ENCODE results near the gene RTP2. TPM values are rescaled to one million over a fixed set of nuclear protein-coding genes. Genes with fewer than 3 reads are reported as not detected.

RTP2 gene
- total and polyA plus RNA-seq, 2 of the 4 experiments (the other 2 are of a cell fraction), result not detected

- TF ChIP-seq CEBPB (IDR thresholded peaks at IDR 0.05; ENCODE audit: low read depth, low read length), result no peak
- TF ChIP-seq SMC3 (IDR thresholded peaks at IDR 0.05; ENCODE audit: low read depth, low read length), result no peak
- TF ChIP-seq RCOR1 (IDR thresholded peaks at IDR 0.05; ENCODE audit: insufficient replicate concordance, low read length), result no peak
- TF ChIP-seq MXI1 (IDR thresholded peaks at IDR 0.05; ENCODE audit: borderline replicate concordance, low read depth, low read length), result no peak
- no peak for TF ChIP-seq CTCF (conservative IDR thresholded peaks at IDR 0.05; ENCODE audit: low read depth, low read length)
- TF ChIP-seq ELK1 (IDR thresholded peaks at IDR 0.05; ENCODE audit: borderline replicate concordance, low read depth, low read length), result no peak
- TF ChIP-seq MAZ (IDR thresholded peaks at IDR 0.05; ENCODE audit: borderline replicate concordance, low read depth, low read length), result no peak
- no peak for TF ChIP-seq BHLHE40 (IDR thresholded peaks at IDR 0.05; ENCODE audit: low read depth, low read length)
- TF ChIP-seq RFX5 (IDR thresholded peaks at IDR 0.05; ENCODE audit: low read depth, low read length), result no peak
- TF ChIP-seq MAFK (IDR thresholded peaks at IDR 0.05; ENCODE audit: low read depth, low read length), result no peak
- TF ChIP-seq NFE2L2 (IDR thresholded peaks at IDR 0.05; ENCODE audit: low read depth, low read length), result no peak
- TF ChIP-seq POLR2A (IDR thresholded peaks at IDR 0.05; ENCODE audit: low read depth, low read length), result no peak
- no peak for TF ChIP-seq FOS (IDR thresholded peaks at IDR 0.05; ENCODE audit: low read depth, low read length)
- TF ChIP-seq CHD1 (IDR thresholded peaks at IDR 0.05; ENCODE audit: low read depth, low read length), result no peak
- no peak for TF ChIP-seq USF2 (IDR thresholded peaks at IDR 0.05; ENCODE audit: low read depth, low read length)
- TF ChIP-seq RAD21 (IDR thresholded peaks at IDR 0.05; ENCODE audit: low read length), result no peak
- H2BK120ac ChIP-seq (ENCODE audit: low read depth, low read length), result no peak overlapping the region
- intact Hi-C loops (cut with micrococcal nuclease), result no loop called here
- no TSS peak for BruUV-seq (replicated peaks)
- H3K23ac ChIP-seq (ENCODE audit: low read depth, low read length), result no peak overlapping the region
- peaks cover 23% of the 10 kb centered on the region for H3K36me3 ChIP-seq (ENCODE audit: control insufficient read depth, insufficient read depth, low read length)
- H3K18ac ChIP-seq (ENCODE audit: low read depth, low read length), result no peak overlapping the region
- H3K56ac ChIP-seq (ENCODE audit: extremely low read depth, insufficient read depth, low read length), result no peak overlapping the region
- 100% methylated on average over 1 of the region's 3 CpGs; no CpG with 5 or more reads in 1 of the 2 experiments for WGBS, 2 experiments (ENCODE audit: extremely low coverage in 2 of 2, insufficient read length in 1 of 2)
- no peak overlapping the region for H3K4me2 ChIP-seq (ENCODE audit: low read depth, low read length)
- H3K4ac ChIP-seq (ENCODE audit: low read depth, low read length), result no peak overlapping the region
- H2BK15ac ChIP-seq (ENCODE audit: low read depth, low read length), result no peak overlapping the region
- POLR2A ChIA-PET (ENCODE audit: unreplicated experiment), result no interaction called here
- no peaks in the 10 kb centered on the region for H3K27me3 ChIP-seq (ENCODE audit: control insufficient read depth, insufficient read depth, low read length)
- no peak overlapping the region for H3K27ac ChIP-seq (ENCODE audit: insufficient read depth, low read length)
- ATAC-seq (ENCODE audit: low read depth) (no peak), DNase-seq (no peak)
- no peak overlapping the region for H4K91ac ChIP-seq (ENCODE audit: insufficient read depth, low read depth, low read length)
- peaks cover 49% of the 10 kb centered on the region for H4K20me1 ChIP-seq (ENCODE audit: insufficient read depth, low read length)
- no peaks in the 10 kb centered on the region for H3K9me3 ChIP-seq (ENCODE audit: control insufficient read depth, insufficient read depth, low read length)
- H3K4me3 ChIP-seq (ENCODE audit: insufficient read depth, low read depth, low read length), result no peak overlapping the region
- H3K4me1 ChIP-seq (ENCODE audit: control insufficient read depth, insufficient read depth, low read length), result peaks cover 18% of the 10 kb centered on the region
- H3K79me1 ChIP-seq (ENCODE audit: low read depth in 1 of 2, low read length in 2 of 2), result peaks cover 41 to 78% of the 10 kb centered on the region in 2 experiments
- H4K8ac ChIP-seq (ENCODE audit: low read depth in 2 of 2, low read length in 2 of 2), result no peak overlapping the region
- H2AFZ ChIP-seq (replicated peaks; ENCODE audit: low read length, poor library complexity), result no peak overlapping the region
- H4K5ac ChIP-seq (ENCODE audit: low read depth, low read length), result no peak overlapping the region
- peaks cover 17% of the 10 kb centered on the region for H3K9me1 ChIP-seq (ENCODE audit: insufficient read depth, low read length)
- dilution Hi-C loops (cut with HindIII; ENCODE audit: low sequenced_read_pairs, unreplicated experiment), result loop anchor here (25.0 kb wide), 1 partner anchor 577 kb away; no protein-coding TSS in a partner anchor
- H2AK5ac ChIP-seq (ENCODE audit: low read depth, low read length), result no peak overlapping the region
- H3K14ac ChIP-seq (replicated peaks; ENCODE audit: low read depth, low read length), result no peak overlapping the region
- no peak overlapping the region for H2BK20ac ChIP-seq (ENCODE audit: low read depth, low read length)
- H2AK9ac ChIP-seq (replicated peaks; ENCODE audit: low read depth, low read length, poor library complexity), result no peak overlapping the region
- H2BK5ac ChIP-seq (ENCODE audit: low read depth, low read length, poor library complexity, severe bottlenecking), result no peak overlapping the region
- CTCF ChIA-PET, result interaction anchor here (0.6 kb wide), 2 partner anchors 512 to 1450 kb away, joined by 3 to 4 read pairs; no protein-coding TSS in a partner anchor
- H3K9ac ChIP-seq (ENCODE audit: low read depth, low read length), result no peak overlapping the region
- in situ Hi-C loops (cut with MboI; ENCODE audit: low sequenced_read_pairs), result loop anchor here (10.0 to 25.0 kb wide), 5 partner anchors 677 to 1419 kb away; no protein-coding TSS in a partner anchor
Observed at GRCh38 chr3:187735383-187735782, 33.0 kb upstream of the RTP2 start.
